Esophagus muscularis mucosa (tissue), 3 donors: ENCODE data around the gene SHD.

Source experiments
- POLR2A ChIP-seq: fragments of 450-650 bp; IDR thresholded peaks from one replicate; pipeline ENCODE4 v1.6.1; 2017; ENCODE audit warnings: antibody characterized with exemption, moderate library complexity, mild to moderate bottlenecking, low read depth
- POLR2AphosphoS5 ChIP-seq, 2 donors: sonication (generic); formaldehyde crosslinking; IDR thresholded peaks; one replicate each; pipeline ENCODE4 v1.6.1; 2017; ENCODE audit warnings: antibody characterized with exemption in 2 of 2
- TF ChIP-seq, protein P1 (sequence below), 3 experiments: fragments of 200-600 bp in 2 of 3; fragments of 450-650 bp in 1 of 3; sonication (generic) in 2 of 3; IDR thresholded peaks; one replicate each; pipeline ENCODE4 v1.5.1; 2017 to 2019; ENCODE audit warnings: antibody characterized with exemption in 3 of 3, mild to moderate bottlenecking in 2 of 3, moderate library complexity in 1 of 3

- TF ChIP-seq, protein P1, sequence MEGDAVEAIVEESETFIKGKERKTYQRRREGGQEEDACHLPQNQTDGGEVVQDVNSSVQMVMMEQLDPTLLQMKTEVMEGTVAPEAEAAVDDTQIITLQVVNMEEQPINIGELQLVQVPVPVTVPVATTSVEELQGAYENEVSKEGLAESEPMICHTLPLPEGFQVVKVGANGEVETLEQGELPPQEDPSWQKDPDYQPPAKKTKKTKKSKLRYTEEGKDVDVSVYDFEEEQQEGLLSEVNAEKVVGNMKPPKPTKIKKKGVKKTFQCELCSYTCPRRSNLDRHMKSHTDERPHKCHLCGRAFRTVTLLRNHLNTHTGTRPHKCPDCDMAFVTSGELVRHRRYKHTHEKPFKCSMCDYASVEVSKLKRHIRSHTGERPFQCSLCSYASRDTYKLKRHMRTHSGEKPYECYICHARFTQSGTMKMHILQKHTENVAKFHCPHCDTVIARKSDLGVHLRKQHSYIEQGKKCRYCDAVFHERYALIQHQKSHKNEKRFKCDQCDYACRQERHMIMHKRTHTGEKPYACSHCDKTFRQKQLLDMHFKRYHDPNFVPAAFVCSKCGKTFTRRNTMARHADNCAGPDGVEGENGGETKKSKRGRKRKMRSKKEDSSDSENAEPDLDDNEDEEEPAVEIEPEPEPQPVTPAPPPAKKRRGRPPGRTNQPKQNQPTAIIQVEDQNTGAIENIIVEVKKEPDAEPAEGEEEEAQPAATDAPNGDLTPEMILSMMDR (IDR thresholded peaks at IDR 0.05): no peak
- TF ChIP-seq POLR2A: no peak
- no peak for TF ChIP-seq POLR2AphosphoS5 (IDR thresholded peaks at IDR 0.05)
These were observed 10.9 kb upstream of the SHD start for GRCh38 chr19:4267901-4268815.
